H1 (cell line): ENCODE measurements around the gene CIZ1.

Source experiments
- CHD2 ChIP-seq: IDR thresholded peaks from 2 replicates; pipeline ENCODE4 v1.6.1; 2012; ENCODE audit warnings: low read length, improper control_type of control experiment
- CTCF ChIP-seq, 3 experiments: IDR thresholded peaks; 1 replicate in 2 of 3; 2 replicates in 1 of 3; pipeline versions ENCODE4 v1.5.1 to v1.6.1; 2011; ENCODE audit warnings: low read length in 3 of 3, mild to moderate bottlenecking in 3 of 3, inconsistent platforms in 2 of 3, low read depth in 1 of 3, moderate library complexity in 1 of 3; ENCODE audit not compliant: insufficient read depth in 1 of 3; ENCODE audit errors: control extremely low read depth in 1 of 3
- JUND ChIP-seq: IDR thresholded peaks from 2 replicates; pipeline ENCODE4 v1.6.1; 2011; ENCODE audit warnings: mild to moderate bottlenecking, improper control_type of control experiment, low read length
- POLR2AphosphoS5 ChIP-seq: IDR thresholded peaks from 2 replicates; pipeline ENCODE4 v1.6.1; 2011; ENCODE audit warnings: low read depth, low read length

GRCh38 chr9:128191406-128192046 lies at the start of gene CIZ1:
- TF ChIP-seq JUND: no peak
- peak; percentile 79 to 86 (median 80) for TF ChIP-seq CTCF (IDR thresholded peaks at IDR 0.05; ENCODE audit: control extremely low read depth in 1 of 3, insufficient read depth in 1 of 3, low read depth in 1 of 3, low read length in 3 of 3)
- TF ChIP-seq POLR2AphosphoS5: no peak
- no peak for TF ChIP-seq CHD2
